ENCODE results near the gene MPZL1. TPM values are rescaled to one million over a fixed set of nuclear protein-coding genes. Genes with fewer than 3 reads are reported as not detected.

MPZL1 gene
- total RNA-seq: 78.0 and 85.5 TPM in 2 replicates

GRCh38 chr1:167721617-167722151 lies at the start of gene MPZL1:
Gene MPZL1, plus strand, starts transcription at chr1:167721982. Its CDS starts 170 bp downstream, at chr1:167722152.
- H3K4me3 ChIP-seq (ENCODE audit: low read depth, low read length): peak within 1 kb of the TSS; percentile 90
- no peaks in the 10 kb centered on the region for H3K36me3 ChIP-seq (ENCODE audit: control insufficient read depth, insufficient read depth, low read length)
- no peak for TF ChIP-seq CTCF (IDR thresholded peaks at IDR 0.05; ENCODE audit: insufficient read depth, low read length, poor library complexity, severe bottlenecking)
- H3K27me3 ChIP-seq (ENCODE audit: control insufficient read depth, insufficient read depth, low read length): no peaks in the 10 kb centered on the region
- no peak for DNase-seq (ENCODE audit: low read depth)

GRCh38 chr1:167672831-167673230 lies 49.0 kb upstream of the MPZL1 start:
- H3K4me3 ChIP-seq (ENCODE audit: low read depth, low read length): no peak overlapping the region
- no peaks in the 10 kb centered on the region for H3K27me3 ChIP-seq (ENCODE audit: control insufficient read depth, insufficient read depth, low read length)
- no peak for TF ChIP-seq CTCF (IDR thresholded peaks at IDR 0.05; ENCODE audit: insufficient read depth, low read length, poor library complexity, severe bottlenecking)
- no peaks in the 10 kb centered on the region for H3K36me3 ChIP-seq (ENCODE audit: control insufficient read depth, insufficient read depth, low read length)
- DNase-seq (ENCODE audit: low read depth): no peak

GRCh38 chr1:167673265-167673664 lies 48.5 kb upstream of the MPZL1 start:
- H3K27me3 ChIP-seq (ENCODE audit: control insufficient read depth, insufficient read depth, low read length): no peaks in the 10 kb centered on the region
- DNase-seq (ENCODE audit: low read depth): no peak
- no peak for TF ChIP-seq CTCF (IDR thresholded peaks at IDR 0.05; ENCODE audit: insufficient read depth, low read length, poor library complexity, severe bottlenecking)
- H3K36me3 ChIP-seq (ENCODE audit: control insufficient read depth, insufficient read depth, low read length): no peaks in the 10 kb centered on the region
- no peak overlapping the region for H3K4me3 ChIP-seq (ENCODE audit: low read depth, low read length)

DNA sequence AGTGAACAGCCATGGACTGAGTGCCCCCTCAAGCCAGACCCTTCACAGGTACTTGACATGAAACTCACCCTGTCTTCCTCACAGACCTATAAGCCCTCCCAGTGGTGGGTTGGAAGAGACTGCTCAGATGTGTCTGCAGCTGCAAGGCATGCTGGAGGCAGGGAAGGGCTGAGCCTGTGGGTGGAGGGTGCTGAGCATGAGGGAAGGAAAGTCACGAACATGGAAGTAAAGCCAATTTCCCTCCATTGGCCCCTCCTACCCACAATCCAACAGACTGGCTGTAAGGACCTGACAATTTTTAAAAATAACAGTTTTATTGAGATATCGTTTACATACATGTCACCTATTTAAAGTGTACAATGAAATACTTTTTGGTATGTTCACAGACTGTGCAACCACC lies 47.6 kb upstream of the MPZL1 start:
- no peak for TF ChIP-seq CTCF (IDR thresholded peaks at IDR 0.05; ENCODE audit: insufficient read depth, low read length, poor library complexity, severe bottlenecking)
- Histone ChIP-seq H3K36me3 (ENCODE audit: control insufficient read depth, insufficient read depth, low read length) (no peaks in the 10 kb centered on the region), H3K4me3 (ENCODE audit: low read depth, low read length) (no peak overlapping the region), H3K27me3 (ENCODE audit: control insufficient read depth, insufficient read depth, low read length) (no peaks in the 10 kb centered on the region)
- no peak for DNase-seq (ENCODE audit: low read depth)

DNA sequence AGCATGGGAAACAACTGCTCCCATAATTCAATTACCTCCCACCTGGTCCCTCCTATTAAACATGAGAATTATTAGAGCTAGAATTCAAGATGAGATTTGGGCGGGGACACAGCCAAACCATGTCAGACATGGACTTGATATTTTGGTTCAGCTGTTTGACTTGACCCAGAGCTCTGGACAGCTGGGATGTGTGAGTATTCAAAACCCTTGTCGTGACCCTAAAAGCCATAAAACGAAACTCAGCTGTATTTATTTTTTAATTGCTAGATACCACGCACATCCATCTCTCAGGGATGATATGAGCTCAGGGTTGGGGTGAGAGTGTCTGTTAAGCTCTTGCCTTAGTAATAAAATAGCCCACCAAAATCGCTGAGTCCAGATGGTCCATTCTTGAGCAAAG lies 46.3 kb upstream of the MPZL1 start:
- no peak for DNase-seq (ENCODE audit: low read depth)
- TF ChIP-seq CTCF (IDR thresholded peaks at IDR 0.05; ENCODE audit: insufficient read depth, low read length, poor library complexity, severe bottlenecking): no peak
- no peaks in the 10 kb centered on the region for H3K36me3 ChIP-seq (ENCODE audit: control insufficient read depth, insufficient read depth, low read length)

GRCh38 chr1:167676205-167676915 lies 45.4 kb upstream of the MPZL1 start:
- DNase-seq (ENCODE audit: low read depth): no peak
- Histone ChIP-seq H3K27me3 (ENCODE audit: control insufficient read depth, insufficient read depth, low read length) (no peaks in the 10 kb centered on the region), H3K4me3 (ENCODE audit: low read depth, low read length) (no peak overlapping the region), H3K36me3 (ENCODE audit: control insufficient read depth, insufficient read depth, low read length) (no peaks in the 10 kb centered on the region)
- TF ChIP-seq CTCF (IDR thresholded peaks at IDR 0.05; ENCODE audit: insufficient read depth, low read length, poor library complexity, severe bottlenecking): no peak

More for the DNA sequence above, 46.3 kb upstream of the MPZL1 start:
- Histone ChIP-seq H3K27me3 (ENCODE audit: control insufficient read depth, insufficient read depth, low read length) (no peaks in the 10 kb centered on the region), H3K4me3 (ENCODE audit: low read depth, low read length) (no peak overlapping the region)
